Subcutaneous adipose tissue (tissue), 4 donors: Measurements from ENCODE around the gene DCUN1D2. TPM values are rescaled to one million over a fixed set of nuclear protein-coding genes. Genes with fewer than 3 reads are reported as not detected.

Source experiments
- CTCF ChIP-seq: fragments of 450-650 bp; IDR thresholded peaks from one replicate; pipeline ENCODE4 v1.5.1; 2016; ENCODE audit warnings: low read depth, mild to moderate bottlenecking, control low read depth, antibody characterized with exemption, moderate library complexity
- total RNA-seq, 4 donors: library from RNA; depleted of rRNA; stranded (reverse); fragments of >200 nt; gene quantifications; one replicate each; pipeline ENCODE4 v1.1.0, GENCODE V29; 2016

DCUN1D2 gene
- 10 to 100 TPM; 15.1 to 22.2 (median 18.8) TPM for total RNA-seq

GRCh38 chr13:113490496-113491417, at the start of gene DCUN1D2:
DCUN1D2 (minus strand) TSS chr13:113490711; CDS start chr13:113490669, 42 bp downstream.
- no peak for TF ChIP-seq CTCF

- no peak for TF ChIP-seq CTCF
Measured at GRCh38 chr13:113539822-113540221, 49.3 kb upstream of the DCUN1D2 start.

DNA sequence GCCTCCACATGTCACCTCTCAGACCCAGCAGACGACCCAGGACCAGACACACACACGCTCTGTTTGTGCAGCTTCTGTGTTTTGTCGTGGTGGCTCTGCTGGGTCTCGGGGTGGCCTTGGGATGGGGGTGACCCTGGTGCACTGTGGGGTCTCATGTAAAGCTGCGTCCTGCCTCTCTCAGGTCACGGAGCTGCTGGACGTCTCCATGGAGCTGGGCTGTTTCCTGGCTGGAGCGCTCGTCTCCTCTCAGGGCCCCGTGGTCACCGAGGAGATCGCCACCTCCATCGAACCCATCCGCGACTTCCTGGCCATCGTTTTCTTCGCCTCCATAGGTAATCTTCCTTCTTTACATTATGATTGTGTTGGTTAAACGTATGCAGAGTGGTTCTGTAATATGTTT, 48.7 kb upstream of the DCUN1D2 start:
- TF ChIP-seq CTCF, result no peak

- TF ChIP-seq CTCF, result no peak
Measured at GRCh38 chr13:113538689-113539058, 48.2 kb upstream of the DCUN1D2 start.

DNA sequence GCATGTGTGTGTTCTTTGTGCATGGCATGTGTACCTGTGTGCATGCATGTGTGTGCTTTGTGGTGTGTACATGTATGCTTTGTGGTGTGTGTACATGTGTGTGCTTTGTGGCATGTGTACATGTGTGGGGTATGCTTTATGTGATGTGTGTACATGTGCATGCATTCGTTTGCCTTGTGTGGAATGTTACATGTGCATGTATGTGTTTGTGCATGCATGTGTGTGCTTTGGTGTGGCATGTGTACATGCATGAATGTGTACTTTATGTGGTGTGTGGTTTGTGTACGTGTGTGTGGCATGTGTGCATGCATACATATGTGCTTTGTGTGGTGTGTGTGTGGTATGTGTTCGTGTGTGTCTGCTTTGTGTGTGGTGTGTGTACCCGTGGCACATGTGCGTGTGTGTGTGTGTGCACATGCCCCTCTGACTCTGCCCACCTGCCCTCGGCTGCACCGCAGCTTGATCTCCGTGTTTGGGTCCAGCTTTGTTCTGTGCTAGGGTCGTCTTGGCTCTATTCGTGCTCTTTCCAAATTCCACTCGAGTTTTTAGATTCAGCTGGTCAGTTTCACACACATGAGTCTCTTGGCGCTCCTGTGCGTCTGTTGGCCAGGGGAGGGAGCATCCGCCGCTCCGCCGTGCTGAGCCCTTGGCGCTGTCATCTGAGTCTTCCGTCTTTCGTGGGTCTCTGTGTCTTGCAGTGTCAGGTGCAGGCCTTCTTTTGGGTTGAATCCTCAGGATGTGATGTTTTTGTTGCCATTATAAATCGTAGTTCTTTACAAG, 47.6 kb upstream of the DCUN1D2 start:
- no peak for TF ChIP-seq CTCF

- no peak for TF ChIP-seq CTCF
Measured at GRCh38 chr13:113537205-113537604, 46.7 kb upstream of the DCUN1D2 start.

GRCh38 chr13:113536461-113537110, 46.1 kb upstream of the DCUN1D2 start:
- TF ChIP-seq CTCF, result no peak
